Spinal cord (tissue), 10 donors: ENCODE data around the gene EXOSC1. TPM values are rescaled to one million over a fixed set of nuclear protein-coding genes. Genes with fewer than 3 reads are reported as not detected.
A peak's percentile ranks its signal among the peaks of the same experiment; 100 is the strongest.
"Not testable (repeated sequence)": the region's sequence is repeated elsewhere in the genome, so short reads cannot be mapped to it uniquely, and the experiment has no call there.

Experiments used
- DNase-seq, 6 donors: peaks; one replicate each; pipeline versions ENCODE4 v3.0.0 to v3.0.0-alpha.2; 2013 to 2015; ENCODE audit warnings: low spot score in 6 of 6, low read depth in 4 of 6
- H3K27ac ChIP-seq: one replicate; pipeline ENCODE4 v1.5.1; 2013; ENCODE audit warnings: low read depth, low read length, control low read depth
- H3K27me3 ChIP-seq: one replicate; pipeline ENCODE4 v1.6.1; 2013; ENCODE audit warnings: low read length; ENCODE audit not compliant: control insufficient read depth, insufficient read depth
- H3K36me3 ChIP-seq: one replicate; pipeline ENCODE4 v1.6.1; 2013; ENCODE audit warnings: low read length; ENCODE audit not compliant: control insufficient read depth, insufficient read depth
- H3K4me1 ChIP-seq: one replicate; pipeline ENCODE4 v1.6.1; 2013; ENCODE audit warnings: low read length; ENCODE audit not compliant: control insufficient read depth, insufficient read depth
- H3K4me3 ChIP-seq: one replicate; pipeline ENCODE4 v1.5.1; 2013; ENCODE audit warnings: low read depth, low read length, control low read depth
- H3K9me3 ChIP-seq: one replicate; pipeline ENCODE4 v1.6.1; 2013; ENCODE audit warnings: low read length; ENCODE audit not compliant: control insufficient read depth, insufficient read depth
- WGBS: methylation state at CpG from one replicate; pipeline ENCODE4 v1.1.5; 2013; ENCODE audit warnings: missing lambda C conversion rate; ENCODE audit not compliant: insufficient coverage; 5-methylcytosine and 5-hydroxymethylcytosine counted together
- polyA plus RNA-seq, 2 donors: library from polyadenylated mRNA; unstranded; fragments of 120-200 nt; gene quantifications; one replicate each; pipeline ENCODE4 v1.2.1, GENCODE V29; 2013; ENCODE audit not compliant: insufficient read length in 2 of 2
- total RNA-seq, 2 donors: library from RNA; depleted of rRNA in 1 of 2; stranded (reverse); fragments of 120-200 nt in 1 of 2; fragments of >200 nt in 1 of 2; gene quantifications; one replicate each; pipeline versions ENCODE4 v1.2.3 to v1.2.4, GENCODE V29; 2013 to 2014
- donor health status: healthy.

Gene EXOSC1
- total and polyA plus RNA-seq, 4 donors, result 28.8 to 47.9 (median 33.9) TPM

DNA sequence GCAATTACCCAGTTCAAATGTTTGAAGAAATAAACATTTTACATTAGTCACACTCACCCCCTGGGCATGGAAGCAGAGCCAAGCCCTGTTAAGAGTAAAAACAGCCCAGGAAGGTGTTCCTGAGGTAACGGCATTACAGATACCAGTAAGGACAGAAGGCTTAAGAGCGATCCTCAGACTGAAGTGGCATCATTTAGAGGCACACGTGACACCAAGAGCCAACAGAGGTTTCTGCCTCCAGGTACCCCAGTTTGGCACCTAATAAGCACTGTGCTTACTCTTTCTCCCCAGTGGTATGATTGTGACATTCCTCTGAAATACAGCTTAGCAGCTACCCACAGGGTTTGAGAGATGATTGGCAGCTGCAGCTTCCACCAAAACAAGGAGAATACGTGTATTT, 35.3 kb upstream of the EXOSC1 start:
- WGBS, result 100% methylated on average over 3 of the region's 4 CpGs
- Histone ChIP-seq H3K4me3 (no peak overlapping the region), H3K27ac (no peak overlapping the region), H3K36me3 (peaks cover 23% of the 10 kb centered on the region), H3K9me3 (no peaks in the 10 kb centered on the region), H3K27me3 (no peaks in the 10 kb centered on the region), H3K4me1 (no peaks in the 10 kb centered on the region)
- DNase-seq, result no peak

DNA sequence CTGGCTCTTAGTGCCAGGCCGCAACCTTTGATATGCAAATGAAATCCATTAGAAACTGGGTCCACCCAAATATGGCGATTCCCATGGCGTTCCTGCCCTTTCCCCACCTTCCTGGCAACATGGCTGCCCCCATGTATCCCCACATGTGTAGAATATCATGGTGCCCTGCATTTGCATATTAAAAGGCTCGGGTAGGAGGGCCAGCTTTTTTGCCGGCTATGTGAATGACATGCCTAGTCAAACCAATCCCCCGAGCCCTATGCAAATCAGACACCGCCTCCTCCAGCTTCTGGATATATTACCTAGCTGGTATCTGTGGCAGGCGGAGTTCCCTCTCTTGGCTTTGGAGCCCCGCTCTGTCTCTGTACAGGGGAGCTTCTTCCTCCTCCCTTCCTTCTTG, 34.1 kb upstream of the EXOSC1 start:
- 55% methylated on average over 6 of the region's 9 CpGs for WGBS
- Histone ChIP-seq H3K9me3 (no peaks in the 10 kb centered on the region), H3K4me1 (no peaks in the 10 kb centered on the region), H3K4me3 (no peak overlapping the region), H3K27me3 (no peaks in the 10 kb centered on the region), H3K27ac (no peak overlapping the region), H3K36me3 (peaks cover 30% of the 10 kb centered on the region)
- DNase-seq, result peak in 2 of 6 donors; percentile 37 to 43

DNA sequence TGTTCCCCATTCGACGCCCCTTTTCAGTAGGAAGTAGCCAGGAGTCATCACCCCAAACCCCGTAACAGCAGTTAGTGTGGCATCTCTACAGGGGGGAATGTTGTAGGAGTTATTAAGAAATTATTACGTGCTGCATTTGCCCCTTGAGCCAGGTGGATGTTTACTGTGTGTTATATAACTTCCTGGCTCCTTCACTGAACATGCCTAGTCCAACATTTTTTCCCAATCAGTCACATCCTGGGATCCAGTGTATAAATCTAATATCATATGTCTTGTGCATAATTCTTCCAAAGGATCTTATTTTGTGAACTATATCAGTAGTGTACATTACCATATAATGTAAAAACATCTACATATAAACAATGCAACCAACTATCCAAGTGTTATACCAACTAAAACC, 33.6 kb upstream of the EXOSC1 start:
- not testable (repeated sequence) for H3K4me1 ChIP-seq, H3K9me3 ChIP-seq, H3K4me3 ChIP-seq, H3K27ac ChIP-seq, DNase-seq, H3K27me3 ChIP-seq
- peaks cover 31% of the 10 kb centered on the region for H3K36me3 ChIP-seq
- 100% methylated on average over 1 of the region's 4 CpGs for WGBS

DNA sequence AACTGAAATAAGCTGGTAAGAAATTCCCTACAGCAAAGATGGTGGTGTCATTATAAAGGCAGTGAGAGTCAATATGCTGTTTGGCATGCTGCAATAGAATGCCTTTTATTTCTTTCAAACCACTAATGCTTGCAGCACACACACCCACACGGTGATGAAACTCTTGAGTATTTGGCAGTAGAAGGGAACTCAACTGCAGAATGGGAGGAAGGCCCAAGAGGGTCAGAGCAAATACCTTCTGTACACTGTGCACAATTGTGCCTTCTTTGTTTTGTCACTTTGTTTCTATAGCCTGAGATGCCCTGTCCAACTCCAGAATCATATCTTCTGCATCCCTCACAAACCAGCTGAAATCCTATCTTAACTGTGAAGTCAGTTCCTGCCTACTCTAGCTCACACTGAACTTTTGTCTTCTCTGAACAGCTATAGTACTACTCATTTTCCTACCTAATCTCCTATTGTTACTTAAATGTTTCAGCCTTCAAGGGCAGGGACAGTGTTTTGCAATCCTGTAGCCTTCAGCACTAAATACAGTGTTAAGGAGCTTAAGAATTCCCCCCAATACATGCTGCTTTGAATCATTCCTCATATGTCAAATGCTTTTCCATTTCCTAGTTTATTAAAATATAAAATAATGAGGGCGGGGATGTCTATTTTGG, 30.3 kb upstream of the EXOSC1 start:
- H3K4me3 ChIP-seq, result no peak overlapping the region
- peaks cover 47% of the 10 kb centered on the region for H3K36me3 ChIP-seq
- no CpG with 5 or more reads among the region's 2 CpGs for WGBS
- H3K27me3 ChIP-seq, result no peaks in the 10 kb centered on the region
- H3K27ac ChIP-seq, result no peak overlapping the region
- H3K4me1 ChIP-seq, result no peaks in the 10 kb centered on the region
- no peaks in the 10 kb centered on the region for H3K9me3 ChIP-seq
- no peak for DNase-seq

DNA sequence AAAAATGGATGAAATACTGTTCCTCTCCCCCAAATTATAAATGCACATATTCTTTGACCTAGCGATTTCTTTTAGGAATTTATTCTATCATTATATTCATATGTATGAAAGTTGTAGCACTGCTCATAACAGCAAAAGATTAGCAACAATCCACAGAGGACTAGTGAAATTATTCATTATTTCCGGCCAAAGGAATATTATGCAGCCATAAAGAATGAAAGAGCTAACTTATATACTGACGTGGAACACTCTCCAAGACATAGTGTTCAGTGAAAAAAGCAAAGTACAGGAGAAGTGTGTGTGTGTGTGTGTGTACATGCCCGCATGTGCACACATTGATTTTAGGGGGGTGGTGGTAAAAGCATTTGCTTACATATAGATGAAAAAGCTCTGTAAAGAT, 29.1 kb upstream of the EXOSC1 start:
- Histone ChIP-seq H3K9me3 (no peaks in the 10 kb centered on the region), H3K4me3 (no peak overlapping the region), H3K36me3 (peaks cover 52% of the 10 kb centered on the region), H3K27me3 (no peaks in the 10 kb centered on the region), H3K4me1 (no peaks in the 10 kb centered on the region), H3K27ac (no peak overlapping the region)
- DNase-seq, result no peak
- WGBS, result no CpG with 5 or more reads among the region's 4 CpGs

DNA sequence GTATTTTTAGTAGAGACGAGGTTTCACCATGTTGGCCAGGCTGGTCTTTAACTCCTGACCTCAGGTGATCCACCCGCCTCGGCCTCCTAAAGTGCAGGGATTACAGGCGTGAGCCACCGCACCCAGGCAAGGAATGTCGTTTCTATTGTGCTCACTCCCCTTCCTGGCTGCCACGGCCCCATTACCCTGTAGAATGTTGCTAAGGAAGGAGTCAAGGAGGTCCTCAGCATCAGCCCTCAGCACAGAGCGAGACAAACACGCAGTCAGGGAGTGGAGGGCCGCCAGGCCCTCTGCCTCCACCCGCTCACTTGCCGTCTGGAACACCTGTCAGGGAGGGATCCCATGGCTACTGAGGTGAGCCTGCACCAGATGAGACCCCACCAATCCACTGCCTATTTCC, 23.0 kb upstream of the EXOSC1 start:
- WGBS, result 94% methylated on average over 9 of the region's 12 CpGs
- peaks cover 82% of the 10 kb centered on the region for H3K36me3 ChIP-seq

DNA sequence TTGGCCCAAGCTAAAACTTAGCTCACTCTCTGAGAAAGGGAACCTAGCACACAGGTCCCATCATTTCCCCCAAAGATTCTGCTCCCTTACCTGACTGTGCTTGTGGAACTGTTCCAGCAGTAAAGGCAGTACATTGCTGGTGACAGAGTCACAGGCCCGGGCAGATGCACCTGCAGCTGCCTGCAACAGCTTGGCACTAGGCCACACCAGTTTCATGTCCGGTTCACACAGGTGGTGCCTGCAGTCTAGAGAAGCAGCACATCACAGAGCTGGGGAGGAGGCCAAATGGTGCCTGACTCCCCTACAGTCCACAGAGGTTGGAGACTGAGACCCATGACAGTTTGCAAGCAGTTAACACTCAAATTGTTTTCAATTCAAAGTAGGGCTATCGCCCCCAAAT, 22.4 kb upstream of the EXOSC1 start:
- Histone ChIP-seq H3K27ac (no peak overlapping the region), H3K36me3 (peaks cover 84% of the 10 kb centered on the region), H3K4me1 (no peaks in the 10 kb centered on the region), H3K27me3 (no peaks in the 10 kb centered on the region), H3K9me3 (no peaks in the 10 kb centered on the region), H3K4me3 (no peak overlapping the region)
- DNase-seq, result no peak
- 90% methylated on average over 2 of the region's 3 CpGs for WGBS

More for the DNA sequence above, 23.0 kb upstream of the EXOSC1 start:
- not testable (repeated sequence) for DNase-seq, H3K4me1 ChIP-seq, H3K9me3 ChIP-seq, H3K27ac ChIP-seq, H3K4me3 ChIP-seq, H3K27me3 ChIP-seq

DNA sequence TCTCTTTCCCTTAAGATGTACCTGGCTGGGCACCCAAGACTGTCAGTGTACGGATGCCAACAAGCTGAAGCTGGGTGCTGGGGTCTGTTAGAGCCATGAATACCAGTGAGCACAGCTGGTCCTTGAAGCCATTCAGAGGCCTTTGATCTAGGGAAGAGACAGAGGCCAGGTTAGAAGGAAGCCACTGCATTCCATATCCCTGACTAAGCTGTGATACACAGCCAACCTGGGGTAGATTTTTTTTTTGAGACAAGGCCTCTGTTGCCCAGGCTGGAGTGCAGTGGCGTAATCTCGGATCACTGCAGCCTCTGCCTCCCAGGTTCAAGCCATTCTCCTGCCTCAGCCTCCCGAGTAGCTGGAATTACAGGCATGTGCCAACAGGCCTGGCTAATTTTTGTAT, 20.9 kb upstream of the EXOSC1 start:
- H3K4me3 ChIP-seq, result no peak overlapping the region
- H3K27me3 ChIP-seq, result no peaks in the 10 kb centered on the region
- DNase-seq, result no peak
- no peak overlapping the region for H3K27ac ChIP-seq
- H3K4me1 ChIP-seq, result no peaks in the 10 kb centered on the region
- no peaks in the 10 kb centered on the region for H3K9me3 ChIP-seq
- WGBS, result 100% methylated on average over 3 of the region's 4 CpGs
- H3K36me3 ChIP-seq, result peaks cover 82% of the 10 kb centered on the region

DNA sequence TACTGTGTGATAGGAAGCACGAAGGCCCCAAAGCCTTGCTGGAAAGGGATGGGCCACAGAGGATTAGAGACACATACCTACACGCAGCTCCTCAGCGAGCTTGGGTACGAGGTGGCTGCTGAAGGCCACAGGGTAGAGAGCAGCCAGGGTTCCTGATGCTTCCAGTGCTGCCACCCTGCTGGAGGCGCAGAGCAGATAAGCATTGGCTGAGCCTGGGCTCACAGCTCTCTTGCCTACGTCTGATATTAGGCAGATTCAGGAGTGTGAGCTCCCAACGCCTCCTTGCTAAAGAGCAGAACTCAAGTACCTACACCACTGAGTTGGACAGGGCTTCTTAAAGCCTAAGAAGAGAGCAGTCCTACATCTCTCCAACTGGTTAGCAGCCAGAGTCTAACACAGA, 20.2 kb upstream of the EXOSC1 start:
- DNase-seq, result no peak
- Histone ChIP-seq H3K4me1 (no peaks in the 10 kb centered on the region), H3K4me3 (no peak overlapping the region), H3K9me3 (no peaks in the 10 kb centered on the region), H3K36me3 (peaks cover 78% of the 10 kb centered on the region), H3K27ac (no peak overlapping the region), H3K27me3 (no peaks in the 10 kb centered on the region)
- WGBS, result 89% methylated on average over 7 of the region's 7 CpGs

DNA sequence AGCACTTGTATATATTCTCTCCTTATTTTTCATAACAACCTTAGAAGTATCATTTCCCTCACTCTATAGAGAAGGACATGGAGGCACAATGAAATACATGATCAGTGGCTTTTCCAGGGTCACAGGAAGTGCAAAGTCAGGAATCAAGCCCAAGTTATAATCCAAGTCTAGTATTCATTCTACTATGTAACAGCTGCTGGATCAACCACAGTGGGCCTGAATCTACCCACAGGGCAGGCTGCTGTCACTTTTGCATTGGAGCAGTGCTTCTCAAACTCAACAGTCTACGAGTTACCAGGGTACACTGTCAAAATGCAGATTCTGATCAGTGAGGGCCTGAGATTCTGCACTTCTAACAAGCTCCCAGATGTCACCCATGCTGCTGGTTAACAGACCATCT, 18.4 kb upstream of the EXOSC1 start:
- 67% methylated on average over 1 of the region's 1 CpG for WGBS
- Histone ChIP-seq H3K27ac (no peak overlapping the region), H3K9me3 (no peaks in the 10 kb centered on the region), H3K4me3 (no peak overlapping the region), H3K4me1 (no peaks in the 10 kb centered on the region), H3K36me3 (peaks cover 82% of the 10 kb centered on the region), H3K27me3 (no peaks in the 10 kb centered on the region)
- DNase-seq, result no peak
